T-cell (primary cell): ENCODE data around the gene NKX1-1. TPM values are rescaled to one million over a fixed set of nuclear protein-coding genes. Genes with fewer than 3 reads are reported as not detected.
A peak's percentile ranks its signal among the peaks of the same experiment; 100 is the strongest.

Experiments
- ATAC-seq, 4 experiments: fragments of 200-7000 bp in 3 of 4; fragments of 150-1000 bp in 1 of 4; cut with Tn5 transposase; replicated peaks in 1 of 4; 1 replicate in 3 of 4; 2 replicates in 1 of 4; pipeline ENCODE4 v1.10.0; 2021; ENCODE audit warnings: moderate library complexity in 3 of 4, mild to moderate bottlenecking in 2 of 4, moderate number of reproducible peaks in 1 of 4
- CTCF ChIA-PET, 2 donors: fragments of 300-600 bp; sonication (Branson Sonifier 250); formaldehyde crosslinking; loops; one replicate each; lab custom pipeline; 2022; ENCODE audit warnings: antibody characterized with exemption in 2 of 2; lab: Charles Lee
- POLR2A ChIA-PET, 2 donors: fragments of 300-600 bp; sonication (Branson Sonifier 250); formaldehyde crosslinking; loops; one replicate each; lab custom pipeline; 2022; ENCODE audit warnings: antibody characterized with exemption in 2 of 2; lab: Charles Lee
- DNase-seq, 35 experiments: peaks; one replicate each; pipeline versions ENCODE4 v3.0.0 to v3.0.0-alpha.2; 2013 to 2023
- H3K27ac ChIP-seq: one replicate; pipeline ENCODE4 v1.5.1; 2013; ENCODE audit warnings: low read length
- H3K27me3 ChIP-seq, 2 experiments: replicated peaks in 1 of 2; 1 replicate in 1 of 2; 2 replicates in 1 of 2; pipeline versions ENCODE4 v1.6.1 to v1.7.0; 2013; ENCODE audit warnings: low read length in 1 of 2, mixed read lengths in 1 of 2; ENCODE audit not compliant: control insufficient read depth in 2 of 2, insufficient read depth in 2 of 2; ENCODE audit errors: extremely low read depth in 1 of 2
- H3K36me3 ChIP-seq, 2 donors: 1 replicate in 1 of 2; 2 replicates in 1 of 2; pipeline versions ENCODE4 v1.6.1 to v1.7.0; 2013; ENCODE audit warnings: low read length in 1 of 2; ENCODE audit not compliant: control insufficient read depth in 2 of 2, insufficient read depth in 1 of 2; ENCODE audit errors: extremely low read depth in 1 of 2
- H3K4me1 ChIP-seq, 2 experiments: 1 replicate in 1 of 2; 2 replicates in 1 of 2; pipeline versions ENCODE4 v1.6.1 to v1.7.0; 2013; ENCODE audit warnings: low read length in 2 of 2, mixed read lengths in 1 of 2; ENCODE audit not compliant: insufficient read depth in 2 of 2, control insufficient read depth in 1 of 2; ENCODE audit errors: extremely low read depth in 1 of 2
- H3K4me3 ChIP-seq, 2 donors: 1 replicate in 1 of 2; 2 replicates in 1 of 2; pipeline versions ENCODE4 v1.5.1 to v1.7.0; 2013; ENCODE audit warnings: mild to moderate bottlenecking in 2 of 2, low read length in 1 of 2, moderate library complexity in 1 of 2; ENCODE audit not compliant: control insufficient read depth in 1 of 2; ENCODE audit errors: extremely low read depth in 1 of 2
- H3K9me3 ChIP-seq: 2 replicates; pipeline ENCODE4 v1.7.0; 2013
- H3K27ac Mint-ChIP-seq, 2 donors: one replicate each; pipeline ENCODE4 v1.8.0; 2020 to 2021; ENCODE audit warnings: mild to moderate bottlenecking in 2 of 2, mixed read lengths in 2 of 2
- H3K27me3 Mint-ChIP-seq, 2 donors: one replicate each; pipeline ENCODE4 v1.8.0; 2021 to 2022; ENCODE audit warnings: mixed read lengths in 2 of 2
- H3K36me3 Mint-ChIP-seq: one replicate; pipeline ENCODE4 v1.8.0; 2021; ENCODE audit warnings: mixed read lengths
- H3K4me1 Mint-ChIP-seq, 3 donors: one replicate each; pipeline ENCODE4 v1.8.0; 2020 to 2022; ENCODE audit warnings: mixed read lengths in 3 of 3, mild to moderate bottlenecking in 1 of 3
- H3K4me3 Mint-ChIP-seq, 3 donors: one replicate each; pipeline ENCODE4 v1.8.0; 2020 to 2022; ENCODE audit warnings: mild to moderate bottlenecking in 3 of 3, mixed read lengths in 3 of 3, moderate library complexity in 3 of 3
- H3K9me3 Mint-ChIP-seq, 3 donors: one replicate each; pipeline ENCODE4 v1.8.0; 2020 to 2022; ENCODE audit warnings: mixed read lengths in 3 of 3
- WGBS: methylation state at CpG from one replicate; pipeline ENCODE4 v1.1.5; 2013; ENCODE audit warnings: missing lambda C conversion rate; ENCODE audit not compliant: insufficient coverage; 5-methylcytosine and 5-hydroxymethylcytosine counted together
- total RNA-seq, 35 experiments: library from RNA in 6 of 35; stranded (reverse) in 6 of 35; fragments of 120-200 nt in 1 of 35; gene quantifications; one replicate each; pipeline versions ENCODE4 v1.2.1 to v1.2.4 and lab custom pipeline; 2013 to 2026

NKX1-1 gene
- total RNA-seq, 5 donors from 2014 or later (not counting 1 experiment from before 2014, with no cell fraction given) = not detected

DNA sequence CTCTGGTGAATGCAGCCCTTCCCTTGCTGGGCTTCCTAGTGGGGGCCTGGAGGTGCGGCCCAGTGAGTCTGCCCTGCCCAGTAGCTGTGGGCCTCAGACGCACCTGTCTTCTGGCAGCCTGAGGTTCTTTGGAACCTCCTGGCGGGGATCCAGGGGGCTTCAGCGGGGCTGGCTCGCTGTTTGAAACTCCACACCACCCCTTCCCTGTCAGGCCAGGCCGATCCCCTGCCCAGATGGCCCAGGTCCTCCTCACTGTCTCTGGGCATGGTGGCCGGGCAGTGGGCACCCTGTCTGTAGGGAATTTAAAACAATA is 10.7 kb upstream of the NKX1-1 start:
- 55% methylated on average over 2 of the region's 7 CpGs for WGBS
- Histone ChIP-seq H3K36me3 (no peaks in the 10 kb centered on the region), H3K4me3 (no peak overlapping the region), H3K27me3 (peaks cover 9 to 64% of the 10 kb centered on the region in 2 experiments), H3K9me3 (no peaks in the 10 kb centered on the region), H3K4me1 (no peaks in the 10 kb centered on the region), H3K27ac (no peak overlapping the region)
- DNase-seq (no peak), ATAC-seq (no peak)
- Mint-ChIP-seq H3K4me3 (no peak overlapping the region), H3K27me3 (peaks cover 38 to 68% of the 10 kb centered on the region in 2 donors), H3K9me3 (no peaks in the 10 kb centered on the region), H3K4me1 (peaks cover 0 to 7% (median 6%) of the 10 kb centered on the region in 3 donors), H3K36me3 (no peaks in the 10 kb centered on the region), H3K27ac (no peak overlapping the region)
- ChIA-PET CTCF (no interaction called here), POLR2A (no interaction called here)

- Mint-ChIP-seq H3K4me1 (peaks cover 0 to 7% (median 6%) of the 10 kb centered on the region in 3 donors), H3K4me3 (peak overlapping the region in 1 of 3 donors; percentile 51), H3K27ac (no peak overlapping the region), H3K9me3 (no peaks in the 10 kb centered on the region), H3K36me3 (no peaks in the 10 kb centered on the region), H3K27me3 (peaks cover 44 to 71% of the 10 kb centered on the region in 2 donors)
- H3K4me3 ChIP-seq = no peak overlapping the region
- H3K9me3 ChIP-seq = no peaks in the 10 kb centered on the region
- 56% methylated on average over 19 of the region's 27 CpGs for WGBS
- peak in 1 of 4 experiments; percentile 15 for ATAC-seq
- H3K27me3 ChIP-seq = peaks cover 9 to 70% of the 10 kb centered on the region in 2 experiments
- no peaks in the 10 kb centered on the region for H3K4me1 ChIP-seq
- peak in 2 of 35 experiments; percentile 2 to 4 for DNase-seq
- ChIA-PET CTCF (no interaction called here), POLR2A (no interaction called here)
- H3K36me3 ChIP-seq = no peaks in the 10 kb centered on the region
- no peak overlapping the region for H3K27ac ChIP-seq
Observed at GRCh38 chr4:1416051-1416947, 10.1 kb upstream of the NKX1-1 start.

GRCh38 chr4:1415681-1415981 is 9.4 kb upstream of the NKX1-1 start:
- H3K36me3 Mint-ChIP-seq = no peaks in the 10 kb centered on the region
- peak overlapping the region in 1 of 2 donors; percentile 19 for H3K27ac Mint-ChIP-seq
- H3K9me3 Mint-ChIP-seq = no peaks in the 10 kb centered on the region
- Histone ChIP-seq H3K4me3 (no peak overlapping the region), H3K27ac (no peak overlapping the region), H3K27me3 (peaks cover 9 to 76% of the 10 kb centered on the region in 2 experiments), H3K36me3 (no peaks in the 10 kb centered on the region), H3K9me3 (no peaks in the 10 kb centered on the region), H3K4me1 (no peaks in the 10 kb centered on the region)
- CTCF ChIA-PET = no interaction called here
- WGBS = 85% methylated on average over 5 of the region's 13 CpGs
- H3K4me1 Mint-ChIP-seq = peaks cover 0 to 7% (median 6%) of the 10 kb centered on the region in 3 donors
- DNase-seq (no peak), ATAC-seq (no peak)
- H3K4me3 Mint-ChIP-seq = peak overlapping the region in 1 of 3 donors; percentile 37
- H3K27me3 Mint-ChIP-seq = peaks cover 42 to 76% of the 10 kb centered on the region in 2 donors
- POLR2A ChIA-PET = no interaction called here

- Mint-ChIP-seq H3K27me3 (peaks cover 40 to 74% of the 10 kb centered on the region in 2 donors), H3K27ac (peak overlapping the region in 1 of 2 donors; percentile 19), H3K4me1 (peaks cover 0 to 7% (median 6%) of the 10 kb centered on the region in 3 donors), H3K36me3 (no peaks in the 10 kb centered on the region), H3K4me3 (peak overlapping the region in 1 of 3 donors; percentile 37), H3K9me3 (no peaks in the 10 kb centered on the region)
- Histone ChIP-seq H3K4me1 (no peaks in the 10 kb centered on the region), H3K4me3 (no peak overlapping the region), H3K27ac (no peak overlapping the region), H3K9me3 (no peaks in the 10 kb centered on the region), H3K27me3 (peaks cover 9 to 82% of the 10 kb centered on the region in 2 experiments), H3K36me3 (no peaks in the 10 kb centered on the region)
- ChIA-PET CTCF (no interaction called here), POLR2A (no interaction called here)
- no peak for ATAC-seq
- WGBS = 63% methylated on average over 52 of the region's 75 CpGs
- peak in 2 of 35 experiments; percentile 1 to 7 for DNase-seq
Observed at GRCh38 chr4:1414831-1415680, 8.8 kb upstream of the NKX1-1 start.

GRCh38 chr4:1413687-1414479 is 7.6 kb upstream of the NKX1-1 start:
- Mint-ChIP-seq H3K27me3 (peaks cover 45 to 79% of the 10 kb centered on the region in 2 donors), H3K4me3 (peak overlapping the region in 1 of 3 donors; percentile 29), H3K9me3 (no peaks in the 10 kb centered on the region), H3K36me3 (no peaks in the 10 kb centered on the region), H3K27ac (no peak overlapping the region), H3K4me1 (peaks cover 0 to 7% (median 6%) of the 10 kb centered on the region in 3 donors)
- no peak overlapping the region for H3K4me3 ChIP-seq
- CTCF ChIA-PET = no interaction called here
- ATAC-seq (no peak), DNase-seq (no peak)
- H3K27me3 ChIP-seq = peaks cover 12 to 87% of the 10 kb centered on the region in 2 experiments
- no peaks in the 10 kb centered on the region for H3K4me1 ChIP-seq
- H3K36me3 ChIP-seq = no peaks in the 10 kb centered on the region
- H3K27ac ChIP-seq = no peak overlapping the region
- POLR2A ChIA-PET = no interaction called here
- H3K9me3 ChIP-seq = no peaks in the 10 kb centered on the region
- 32% methylated on average over 27 of the region's 77 CpGs for WGBS

DNA sequence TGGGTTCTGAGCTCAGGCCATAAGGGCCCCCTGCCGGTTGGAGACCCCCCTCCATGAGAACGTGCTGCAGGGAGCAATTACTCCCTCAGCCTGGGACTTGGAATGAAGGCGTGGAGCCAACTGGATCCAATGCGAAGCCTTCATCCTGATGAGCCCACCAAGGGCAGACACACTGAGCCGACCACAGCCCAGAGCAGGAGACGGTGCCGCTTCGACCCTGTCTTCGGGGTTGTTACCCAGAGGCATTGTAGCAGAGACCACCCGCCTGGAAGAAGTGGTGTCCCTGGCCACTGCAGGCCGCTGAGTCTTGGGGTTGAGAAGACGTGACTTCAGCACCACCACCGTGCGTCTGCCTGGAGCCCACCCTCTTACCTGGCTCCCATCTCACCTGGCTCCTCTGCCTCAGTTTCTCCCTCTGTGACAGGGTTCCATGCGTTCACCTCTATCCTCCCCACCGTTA is 7.0 kb upstream of the NKX1-1 start:
- Mint-ChIP-seq H3K27me3 (peaks cover 52 to 80% of the 10 kb centered on the region in 2 donors), H3K36me3 (no peaks in the 10 kb centered on the region), H3K4me3 (peak overlapping the region in 1 of 3 donors; percentile 29), H3K9me3 (no peaks in the 10 kb centered on the region), H3K4me1 (peaks cover 0 to 10% (median 8%) of the 10 kb centered on the region in 3 donors), H3K27ac (no peak overlapping the region)
- ChIA-PET POLR2A (no interaction called here), CTCF (no interaction called here)
- Histone ChIP-seq H3K9me3 (no peaks in the 10 kb centered on the region), H3K36me3 (no peaks in the 10 kb centered on the region), H3K27me3 (peaks cover 15 to 89% of the 10 kb centered on the region in 2 experiments), H3K4me1 (no peaks in the 10 kb centered on the region), H3K4me3 (no peak overlapping the region), H3K27ac (no peak overlapping the region)
- DNase-seq = peak in 1 of 35 experiments; percentile 10
- WGBS = 75% methylated on average over 15 of the region's 16 CpGs
- ATAC-seq = no peak
